Measurements from ENCODE around the gene CKS1B.

Gene CKS1B

GRCh38 chr1:155002464-155003226 is 28.2 kb downstream of the CKS1B start, which contains the start of gene ZBTB7B:
TSS of gene ZBTB7B (plus strand) at chr1:155002802. CDS start at chr1:155014661, 11,859 bp downstream.
- peak; percentile 81 for DNase-seq (ENCODE audit: low spot score)

- DNase-seq (ENCODE audit: low spot score): no peak
Observed at GRCh38 chr1:155003227-155003765, 28.8 kb downstream of the CKS1B start.

GRCh38 chr1:155003766-155004351 is 29.4 kb downstream of the CKS1B start:
- DNase-seq (ENCODE audit: low spot score): peak; percentile 82

- DNase-seq (ENCODE audit: low spot score): no peak
Observed at GRCh38 chr1:155004352-155005075, 30.0 kb downstream of the CKS1B start.

GRCh38 chr1:155005076-155006011 is 30.9 kb downstream of the CKS1B start:
- DNase-seq (ENCODE audit: low spot score): peak; percentile 44

GRCh38 chr1:155006601-155007101 is 32.2 kb downstream of the CKS1B start:
- no peak for DNase-seq (ENCODE audit: low spot score)

GRCh38 chr1:155007251-155007828 is 32.9 kb downstream of the CKS1B start:
- no peak for DNase-seq (ENCODE audit: low spot score)

GRCh38 chr1:155008015-155008941 is 33.8 kb downstream of the CKS1B start:
- DNase-seq (ENCODE audit: low spot score): no peak

GRCh38 chr1:155009221-155009711 is 34.8 kb downstream of the CKS1B start:
- DNase-seq (ENCODE audit: low spot score): no peak

- DNase-seq (ENCODE audit: low spot score): no peak
Observed at GRCh38 chr1:155009742-155010141, 35.3 kb downstream of the CKS1B start.

- no peak for DNase-seq (ENCODE audit: low spot score)
Observed at GRCh38 chr1:155010211-155010918, 35.9 kb downstream of the CKS1B start.

- DNase-seq (ENCODE audit: low spot score): no peak
Observed at GRCh38 chr1:155011004-155011416, 36.5 kb downstream of the CKS1B start.

- DNase-seq (ENCODE audit: low spot score): no peak
Observed at GRCh38 chr1:155011437-155012025, 37.0 kb downstream of the CKS1B start.

- DNase-seq (ENCODE audit: low spot score): peak; percentile 59
Observed at GRCh38 chr1:155012026-155012546, 37.6 kb downstream of the CKS1B start.

GRCh38 chr1:155012776-155013602 is 38.5 kb downstream of the CKS1B start:
- no peak for DNase-seq (ENCODE audit: low spot score)

- DNase-seq (ENCODE audit: low spot score): no peak
Observed at GRCh38 chr1:155013632-155014031, 39.2 kb downstream of the CKS1B start.
